GM23338 (cell line): ENCODE data around the gene DUSP5. TPM values are rescaled to one million over a fixed set of nuclear protein-coding genes. Genes with fewer than 3 reads are reported as not detected.

Source experiments
- ATAC-seq: fragments of 200-7000 bp; cut with Tn5 transposase; 3 replicates; pipeline ENCODE4 v1.9.1; 2020
- DNase-seq: peaks from one replicate; pipeline ENCODE4 v3.0.0-alpha.2; 2015; ENCODE audit warnings: low spot score
- H2AFZ ChIP-seq: fragments of 200-600 bp; sonication (generic); 2 replicates; pipeline ENCODE4 v1.8.0; 2016; ENCODE audit warnings: antibody characterized with exemption, mild to moderate bottlenecking, moderate library complexity
- H3F3A ChIP-seq: fragments of 200-600 bp; sonication (generic); replicated peaks from 2 replicates; pipeline ENCODE4 v1.8.0; 2017; ENCODE audit warnings: antibody characterized with exemption, mixed run types, low read depth
- H3K27ac ChIP-seq: fragments of 200-600 bp; sonication (generic); 2 replicates; pipeline ENCODE4 v1.6.1; 2016; ENCODE audit warnings: low read depth
- H3K27me3 ChIP-seq: fragments of 200-600 bp; sonication (generic); 2 replicates; pipeline ENCODE4 v1.8.0; 2016; ENCODE audit warnings: mild to moderate bottlenecking, mixed run types, moderate library complexity; ENCODE audit not compliant: insufficient read depth
- H3K36me3 ChIP-seq: fragments of 200-600 bp; sonication (generic); 2 replicates; pipeline ENCODE4 v1.8.0; 2016; ENCODE audit warnings: mild to moderate bottlenecking; ENCODE audit not compliant: insufficient read depth
- H3K4me1 ChIP-seq: fragments of 200-600 bp; sonication (generic); 2 replicates; pipeline ENCODE4 v1.8.0; 2016; ENCODE audit warnings: mild to moderate bottlenecking, moderate library complexity; ENCODE audit not compliant: insufficient read depth
- H3K4me2 ChIP-seq: fragments of 200-600 bp; sonication (generic); 2 replicates; pipeline ENCODE4 v1.7.1; 2017; ENCODE audit warnings: mixed run types
- H3K4me3 ChIP-seq: fragments of 200-600 bp; sonication (generic); 2 replicates; pipeline ENCODE4 v1.6.1; 2016; ENCODE audit warnings: mixed run types
- H3K79me2 ChIP-seq: fragments of 200-600 bp; sonication (generic); replicated peaks from 2 replicates; pipeline ENCODE4 v1.8.0; 2017; ENCODE audit warnings: mild to moderate bottlenecking; ENCODE audit not compliant: insufficient read depth
- H3K9me2 ChIP-seq: fragments of 200-600 bp; sonication (generic); 2 replicates; pipeline ENCODE4 v1.8.0; 2017; ENCODE audit not compliant: insufficient read depth
- H4K20me1 ChIP-seq: fragments of 200-600 bp; sonication (generic); replicated peaks from 2 replicates; pipeline ENCODE4 v1.8.0; 2017; ENCODE audit warnings: mild to moderate bottlenecking; ENCODE audit not compliant: insufficient read depth
- H3K27ac Mint-ChIP-seq: 2 replicates; pipeline ENCODE4 v1.8.0; 2020; ENCODE audit warnings: inconsistent platforms, mild to moderate bottlenecking, moderate library complexity, mixed read lengths
- H3K27me3 Mint-ChIP-seq: 3 replicates; pipeline ENCODE4 v1.8.0; 2022; ENCODE audit warnings: low read depth, mild to moderate bottlenecking, moderate library complexity, mixed read lengths, inconsistent platforms; ENCODE audit not compliant: insufficient read depth, poor library complexity
- H3K36me3 Mint-ChIP-seq: 3 replicates; pipeline ENCODE4 v1.8.0; 2021; ENCODE audit warnings: low read depth, mild to moderate bottlenecking, inconsistent platforms, moderate library complexity, mixed read lengths
- H3K4me1 Mint-ChIP-seq: 3 replicates; pipeline ENCODE4 v1.8.0; 2020; ENCODE audit warnings: mild to moderate bottlenecking, inconsistent platforms, mixed read lengths
- H3K4me3 Mint-ChIP-seq: 3 replicates; pipeline ENCODE4 v1.8.0; 2021; ENCODE audit warnings: moderate library complexity, mild to moderate bottlenecking, inconsistent platforms, mixed read lengths
- H3K9me3 Mint-ChIP-seq: 3 replicates; pipeline ENCODE4 v1.8.0; 2020; ENCODE audit warnings: moderate library complexity, mild to moderate bottlenecking, inconsistent platforms, mixed read lengths
- CREB1 ChIP-seq: fragments of 250-450 bp; sonication (Bioruptor Pico); IDR thresholded peaks from 2 replicates; pipeline ENCODE4 v1.5.0; 2020; ENCODE audit warnings: low read depth, mild to moderate bottlenecking, moderate library complexity
- EZH2 ChIP-seq: fragments of 200-600 bp; sonication (generic); IDR thresholded peaks from one replicate; pipeline ENCODE4 v1.8.0; 2017; ENCODE audit warnings: antibody characterized with exemption, mild to moderate bottlenecking, low read depth; ENCODE audit not compliant: unreplicated experiment
- EZH2phosphoT487 ChIP-seq: fragments of 200-600 bp; sonication (generic); IDR thresholded peaks from one replicate; pipeline ENCODE4 v1.8.1; 2018; ENCODE audit warnings: antibody characterized with exemption; ENCODE audit not compliant: unreplicated experiment
- NANOG ChIP-seq: IDR thresholded peaks from 2 replicates; pipeline ENCODE4 v1.6.1; 2016; ENCODE audit warnings: antibody characterized with exemption, borderline replicate concordance
- POLR2AphosphoS5 ChIP-seq: IDR thresholded peaks from 2 replicates; pipeline ENCODE4 v1.6.1; 2016; ENCODE audit warnings: antibody characterized with exemption, low read depth
- STAT1 ChIP-seq: IDR thresholded peaks from one replicate; pipeline ENCODE4 v1.6.1; 2016; ENCODE audit warnings: antibody characterized with exemption; ENCODE audit not compliant: unreplicated experiment
- ZNF114 ChIP-seq: fragments of 250-450 bp; sonication (Bioruptor Pico); IDR thresholded peaks from 2 replicates; pipeline ENCODE4 v1.5.0; 2020; ENCODE audit warnings: mild to moderate bottlenecking, moderate library complexity
- ZNF462 ChIP-seq: fragments of 250-450 bp; sonication (Bioruptor Pico); IDR thresholded peaks from 2 replicates; pipeline ENCODE4 v1.5.0; 2020; ENCODE audit warnings: mild to moderate bottlenecking, moderate library complexity
- polyA plus RNA-seq: library from polyadenylated mRNA; unstranded; fragments of >200 nt; fragmentation: Nextera tagmentation; extraction: Ambion mirVana; gene quantifications from 2 replicates; pipeline ENCODE4 v1.2.1, GENCODE V29; 2016
- total RNA-seq: library from RNA; depleted of rRNA; stranded (reverse); fragments of >200 nt; shearing (Covaris generic); gene quantifications from 2 replicates; pipeline ENCODE4 v1.2.3, GENCODE V29; 2014

The DUSP5 gene
- total and polyA plus RNA-seq, 2 experiments from 2014 or later: 10.8 to 35.9 TPM

GRCh38 chr10:110491346-110491745 lies 6.4 kb upstream of the DUSP5 start:
- peaks cover 10% of the 10 kb centered on the region; the same call in 2 of the 3 replicates for H3K36me3 Mint-ChIP-seq
- Histone ChIP-seq H3K4me3 (no peak overlapping the region), H4K20me1 (no peaks in the 10 kb centered on the region), H3K79me2 (no peaks in the 10 kb centered on the region; the same call in 1 of the 2 replicates), H3K36me3 (no peaks in the 10 kb centered on the region), H3F3A (no peaks in the 10 kb centered on the region), H3K27me3 (peaks cover 9% of the 10 kb centered on the region), H3K27ac (no peak overlapping the region), H3K4me2 (no peak overlapping the region), H3K9me2 (no peaks in the 10 kb centered on the region), H2AFZ (no peak overlapping the region), H3K4me1 (peaks cover 56% of the 10 kb centered on the region)
- H3K27ac Mint-ChIP-seq: no peak overlapping the region
- no peaks in the 10 kb centered on the region for H3K9me3 Mint-ChIP-seq
- TF ChIP-seq POLR2AphosphoS5 (no peak), ZNF114 (CRISPR knock-in tag) (no peak), CREB1 (CRISPR knock-in tag) (no peak)
- H3K4me1 Mint-ChIP-seq: peaks cover 54% of the 10 kb centered on the region
- no peak for ATAC-seq
- no peak for DNase-seq
- H3K4me3 Mint-ChIP-seq: no peak overlapping the region
- H3K27me3 Mint-ChIP-seq: peaks cover 15% of the 10 kb centered on the region

GRCh38 chr10:110492069-110492822 lies 5.5 kb upstream of the DUSP5 start:
- Histone ChIP-seq H3K4me2 (no peak overlapping the region), H3F3A (peaks cover 8% of the 10 kb centered on the region), H3K4me1 (peaks cover 55% of the 10 kb centered on the region), H3K27ac (no peak overlapping the region), H2AFZ (no peak overlapping the region), H3K27me3 (peaks cover 18% of the 10 kb centered on the region), H3K36me3 (no peaks in the 10 kb centered on the region), H3K79me2 (peaks cover 6% of the 10 kb centered on the region), H4K20me1 (no peaks in the 10 kb centered on the region), H3K9me2 (no peaks in the 10 kb centered on the region), H3K4me3 (no peak overlapping the region)
- Mint-ChIP-seq H3K4me3 (no peak overlapping the region), H3K27me3 (peaks cover 22% of the 10 kb centered on the region), H3K36me3 (peaks cover 10% of the 10 kb centered on the region; the same call in 2 of the 3 replicates), H3K9me3 (no peaks in the 10 kb centered on the region), H3K4me1 (peaks cover 52% of the 10 kb centered on the region), H3K27ac (no peak overlapping the region)
- DNase-seq (no peak), ATAC-seq (no peak)
- no peak for TF ChIP-seq ZNF114 (CRISPR knock-in tag)

- no peaks in the 10 kb centered on the region for H3K9me2 ChIP-seq
- no peak overlapping the region for H3K27ac Mint-ChIP-seq
- H3K36me3 ChIP-seq: no peaks in the 10 kb centered on the region
- H3K4me1 ChIP-seq: peaks cover 38% of the 10 kb centered on the region
- H3F3A ChIP-seq: peaks cover 10% of the 10 kb centered on the region
- H2AFZ ChIP-seq: no peak overlapping the region
- H3K27me3 Mint-ChIP-seq: peaks cover 28% of the 10 kb centered on the region
- peaks cover 11% of the 10 kb centered on the region for H3K79me2 ChIP-seq
- DNase-seq (no peak), ATAC-seq (no peak)
- peaks cover 38% of the 10 kb centered on the region for H3K4me1 Mint-ChIP-seq
- peaks cover 3% of the 10 kb centered on the region; the same call in 1 of the 2 replicates for H4K20me1 ChIP-seq
- H3K4me3 Mint-ChIP-seq: peak overlapping the region; percentile 38; the same call in 1 of the 3 replicates
- H3K4me3 ChIP-seq: no peak overlapping the region
- peaks cover 11% of the 10 kb centered on the region; the same call in 2 of the 3 replicates for H3K36me3 Mint-ChIP-seq
- no peak overlapping the region for H3K4me2 ChIP-seq
- peaks cover 2% of the 10 kb centered on the region; the same call in 1 of the 3 replicates for H3K9me3 Mint-ChIP-seq
- peaks cover 27% of the 10 kb centered on the region for H3K27me3 ChIP-seq
- H3K27ac ChIP-seq: no peak overlapping the region
- TF ChIP-seq ZNF462 (CRISPR knock-in tag): no peak
- TF ChIP-seq CREB1 (CRISPR knock-in tag): no peak
- no peak for TF ChIP-seq STAT1
- no peak for TF ChIP-seq EZH2phosphoT487
- no peak for TF ChIP-seq NANOG
- no peak for TF ChIP-seq EZH2
These were observed 3.8 kb upstream of the DUSP5 start for GRCh38 chr10:110493832-110494426.
